NT2/D1 (cell line): ENCODE measurements around the gene RAP2C.

ENCODE experiments used
- SUZ12 ChIP-seq: IDR thresholded peaks from 2 replicates; pipeline ENCODE4 v1.6.1; 2011; ENCODE audit not compliant: insufficient read length, insufficient read depth; ENCODE audit errors: extremely low read depth
- YY1 ChIP-seq: IDR thresholded peaks from 2 replicates; pipeline ENCODE4 v1.6.1; 2011; ENCODE audit not compliant: insufficient read length, insufficient read depth
- ZNF274 ChIP-seq: IDR thresholded peaks from 2 replicates; pipeline ENCODE4 v1.6.1; 2011; ENCODE audit warnings: mild to moderate bottlenecking, low read depth, low read length

GRCh38 chrX:132236121-132236520 lies 16.9 kb upstream of the RAP2C start:
- TF ChIP-seq SUZ12 (no peak), ZNF274 (no peak), YY1 (no peak)
